ENCODE data around the gene CYP46A1.
"Not testable (repeated sequence)": the region's sequence is repeated elsewhere in the genome, so short reads cannot be mapped to it uniquely, and the experiment has no call there.

CYP46A1 gene

GRCh38 chr14:99657645-99658155 lies 26.4 kb upstream of the CYP46A1 start:
- no peak for DNase-seq (ENCODE audit: low read depth, low spot score)

GRCh38 chr14:99658218-99658845 lies 25.8 kb upstream of the CYP46A1 start:
- DNase-seq (ENCODE audit: low read depth, low spot score): no peak

GRCh38 chr14:99659333-99659741 lies 24.8 kb upstream of the CYP46A1 start:
- DNase-seq (ENCODE audit: low read depth, low spot score): no peak

- no peak for DNase-seq (ENCODE audit: low read depth, low spot score)
Observed at GRCh38 chr14:99660006-99660566, 24.0 kb upstream of the CYP46A1 start.

GRCh38 chr14:99660794-99661193 lies 23.3 kb upstream of the CYP46A1 start:
- no peak for DNase-seq (ENCODE audit: low read depth, low spot score)

- DNase-seq (ENCODE audit: low read depth, low spot score): not testable (repeated sequence)
Observed at GRCh38 chr14:99661206-99661605, 22.9 kb upstream of the CYP46A1 start.

- no peak for DNase-seq (ENCODE audit: low read depth, low spot score)
Observed at GRCh38 chr14:99662846-99663245, 21.3 kb upstream of the CYP46A1 start.

GRCh38 chr14:99663386-99664057 lies 20.6 kb upstream of the CYP46A1 start:
- no peak for DNase-seq (ENCODE audit: low read depth, low spot score)

GRCh38 chr14:99664058-99664936 lies 19.8 kb upstream of the CYP46A1 start:
- peak; percentile 89 for DNase-seq (ENCODE audit: low read depth, low spot score)

- no peak for DNase-seq (ENCODE audit: low read depth, low spot score)
Observed at GRCh38 chr14:99664937-99665273, 19.2 kb upstream of the CYP46A1 start.

GRCh38 chr14:99666533-99666932 lies 17.6 kb upstream of the CYP46A1 start:
- DNase-seq (ENCODE audit: low read depth, low spot score): no peak

- no peak for DNase-seq (ENCODE audit: low read depth, low spot score)
Observed at GRCh38 chr14:99667045-99667444, 17.1 kb upstream of the CYP46A1 start.

GRCh38 chr14:99667821-99668220 lies 16.3 kb upstream of the CYP46A1 start:
- DNase-seq (ENCODE audit: low read depth, low spot score): no peak

- no peak for DNase-seq (ENCODE audit: low read depth, low spot score)
Observed at GRCh38 chr14:99668307-99669295, 15.5 kb upstream of the CYP46A1 start.

- DNase-seq (ENCODE audit: low read depth, low spot score): no peak
Observed at GRCh38 chr14:99670361-99671234, 13.5 kb upstream of the CYP46A1 start.

- DNase-seq (ENCODE audit: low read depth, low spot score): no peak
Observed at GRCh38 chr14:99671235-99672224, 12.6 kb upstream of the CYP46A1 start.

GRCh38 chr14:99672506-99673304 lies 11.4 kb upstream of the CYP46A1 start:
- DNase-seq (ENCODE audit: low read depth, low spot score): no peak
